Measurements from ENCODE around the gene RNU1-1.

DNA sequence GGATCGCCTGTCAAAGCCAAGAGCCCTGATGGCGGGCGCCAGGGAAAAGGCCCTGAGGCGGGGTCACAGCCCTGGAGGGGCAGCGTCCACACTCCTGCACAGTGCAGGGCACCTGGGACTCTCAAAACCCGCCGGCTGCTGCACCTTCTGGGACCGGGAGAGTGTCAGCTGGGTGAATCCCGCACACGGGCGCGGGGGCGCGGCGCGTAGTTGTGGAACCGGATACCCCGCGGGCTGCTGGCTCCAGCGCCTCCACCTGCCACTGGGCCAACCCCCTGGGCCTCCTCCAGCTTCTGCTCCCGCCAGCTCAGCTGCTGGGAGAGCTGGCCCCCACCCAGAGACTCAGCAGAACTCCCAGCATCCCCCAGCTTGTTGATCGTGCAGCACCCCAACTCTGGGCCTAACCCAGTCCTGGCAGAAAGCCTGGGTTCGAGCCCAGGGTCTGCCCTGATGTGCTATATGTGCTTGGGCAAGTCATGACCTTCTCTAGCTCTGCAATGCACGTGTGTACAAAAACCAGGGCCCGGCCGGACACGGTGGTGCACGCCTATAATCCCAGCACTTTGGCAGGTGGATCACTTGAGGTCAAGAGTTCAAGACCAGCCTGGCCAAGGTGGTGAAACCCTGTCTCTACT is 39.8 kb downstream of the RNU1-1 start:
- TF ChIP-seq EZH2phosphoT487 (conservative IDR thresholded peaks at IDR 0.05; ENCODE audit: low read length) = no peak
- TF ChIP-seq, protein P1, sequence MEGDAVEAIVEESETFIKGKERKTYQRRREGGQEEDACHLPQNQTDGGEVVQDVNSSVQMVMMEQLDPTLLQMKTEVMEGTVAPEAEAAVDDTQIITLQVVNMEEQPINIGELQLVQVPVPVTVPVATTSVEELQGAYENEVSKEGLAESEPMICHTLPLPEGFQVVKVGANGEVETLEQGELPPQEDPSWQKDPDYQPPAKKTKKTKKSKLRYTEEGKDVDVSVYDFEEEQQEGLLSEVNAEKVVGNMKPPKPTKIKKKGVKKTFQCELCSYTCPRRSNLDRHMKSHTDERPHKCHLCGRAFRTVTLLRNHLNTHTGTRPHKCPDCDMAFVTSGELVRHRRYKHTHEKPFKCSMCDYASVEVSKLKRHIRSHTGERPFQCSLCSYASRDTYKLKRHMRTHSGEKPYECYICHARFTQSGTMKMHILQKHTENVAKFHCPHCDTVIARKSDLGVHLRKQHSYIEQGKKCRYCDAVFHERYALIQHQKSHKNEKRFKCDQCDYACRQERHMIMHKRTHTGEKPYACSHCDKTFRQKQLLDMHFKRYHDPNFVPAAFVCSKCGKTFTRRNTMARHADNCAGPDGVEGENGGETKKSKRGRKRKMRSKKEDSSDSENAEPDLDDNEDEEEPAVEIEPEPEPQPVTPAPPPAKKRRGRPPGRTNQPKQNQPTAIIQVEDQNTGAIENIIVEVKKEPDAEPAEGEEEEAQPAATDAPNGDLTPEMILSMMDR (IDR thresholded peaks at IDR 0.05; ENCODE audit: insufficient read depth, low read length, poor library complexity, severe bottlenecking) = no peak
